22Rv1 (cell line): ENCODE results near the gene MAD1L1.

Experiments
- ZFX ChIP-seq: fragments of 450-650 bp; IDR thresholded peaks from 2 replicates; pipeline ENCODE4 v1.6.1; 2017; ENCODE audit warnings: antibody characterized with exemption, borderline replicate concordance
- TF ChIP-seq, protein P1 (sequence below): fragments of 450-650 bp; IDR thresholded peaks from 2 replicates; pipeline ENCODE4 v1.5.1; 2017; ENCODE audit warnings: mild to moderate bottlenecking

- TF ChIP-seq, protein P1, sequence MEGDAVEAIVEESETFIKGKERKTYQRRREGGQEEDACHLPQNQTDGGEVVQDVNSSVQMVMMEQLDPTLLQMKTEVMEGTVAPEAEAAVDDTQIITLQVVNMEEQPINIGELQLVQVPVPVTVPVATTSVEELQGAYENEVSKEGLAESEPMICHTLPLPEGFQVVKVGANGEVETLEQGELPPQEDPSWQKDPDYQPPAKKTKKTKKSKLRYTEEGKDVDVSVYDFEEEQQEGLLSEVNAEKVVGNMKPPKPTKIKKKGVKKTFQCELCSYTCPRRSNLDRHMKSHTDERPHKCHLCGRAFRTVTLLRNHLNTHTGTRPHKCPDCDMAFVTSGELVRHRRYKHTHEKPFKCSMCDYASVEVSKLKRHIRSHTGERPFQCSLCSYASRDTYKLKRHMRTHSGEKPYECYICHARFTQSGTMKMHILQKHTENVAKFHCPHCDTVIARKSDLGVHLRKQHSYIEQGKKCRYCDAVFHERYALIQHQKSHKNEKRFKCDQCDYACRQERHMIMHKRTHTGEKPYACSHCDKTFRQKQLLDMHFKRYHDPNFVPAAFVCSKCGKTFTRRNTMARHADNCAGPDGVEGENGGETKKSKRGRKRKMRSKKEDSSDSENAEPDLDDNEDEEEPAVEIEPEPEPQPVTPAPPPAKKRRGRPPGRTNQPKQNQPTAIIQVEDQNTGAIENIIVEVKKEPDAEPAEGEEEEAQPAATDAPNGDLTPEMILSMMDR = no peak
- TF ChIP-seq ZFX = no peak
Observed at GRCh38 chr7:2123916-2124315, 108.8 kb downstream of the MAD1L1 start.
